HG02840 (cell line): ENCODE measurements around the gene EML3.
"Not testable (repeated sequence)": the region's sequence is repeated elsewhere in the genome, so short reads cannot be mapped to it uniquely, and the experiment has no call there.

Source experiments
- ATAC-seq: cut with Tn5 transposase; IDR thresholded peaks from one replicate; pipeline ENCODE4 v1.9.1; 2021; ENCODE audit warnings: mild to moderate bottlenecking, moderate library complexity, moderate number of reproducible peaks; ENCODE audit not compliant: unreplicated experiment, low FRiP score

EML3 gene

GRCh38 chr11:62601122-62601371, 11.5 kb downstream of the EML3 start:
- ATAC-seq, result no peak

GRCh38 chr11:62600367-62601121, 12.0 kb downstream of the EML3 start:
- ATAC-seq, result no peak

- no peak for ATAC-seq
These were observed 12.7 kb downstream of the EML3 start for GRCh38 chr11:62599901-62600300.

- peak; percentile 33 for ATAC-seq
These were observed 13.4 kb downstream of the EML3 start for GRCh38 chr11:62599069-62599696.

GRCh38 chr11:62595124-62595523, 17.5 kb downstream of the EML3 start:
- no peak for ATAC-seq

GRCh38 chr11:62593434-62594044, 19.0 kb downstream of the EML3 start:
- no peak for ATAC-seq

GRCh38 chr11:62592989-62593421, 19.6 kb downstream of the EML3 start:
- no peak for ATAC-seq

GRCh38 chr11:62592146-62592815, 20.3 kb downstream of the EML3 start:
- no peak for ATAC-seq

- peak; percentile 91 for ATAC-seq
These were observed 21.0 kb downstream of the EML3 start, which contains the start of gene TUT1 for GRCh38 chr11:62591448-62592145. Gene TUT1 (minus strand): TSS chr11:62591523. CDS start chr11:62591485, 38 bp downstream.

GRCh38 chr11:62588966-62589637, 23.5 kb downstream of the EML3 start:
- no peak for ATAC-seq

- not testable (repeated sequence) for ATAC-seq
These were observed 27.2 kb downstream of the EML3 start for GRCh38 chr11:62585356-62585755.

GRCh38 chr11:62581735-62582134, 30.8 kb downstream of the EML3 start:
- ATAC-seq, result not testable (repeated sequence)

GRCh38 chr11:62580959-62581715, 31.4 kb downstream of the EML3 start:
- no peak for ATAC-seq

- ATAC-seq, result no peak
These were observed 33.3 kb downstream of the EML3 start for GRCh38 chr11:62579252-62579651.

- ATAC-seq, result no peak
These were observed 34.0 kb downstream of the EML3 start for GRCh38 chr11:62578541-62578940.

- ATAC-seq, result no peak
These were observed 35.4 kb downstream of the EML3 start for GRCh38 chr11:62577046-62577714.

GRCh38 chr11:62575837-62576236, 36.7 kb downstream of the EML3 start:
- ATAC-seq, result no peak

GRCh38 chr11:62575156-62575555, 37.4 kb downstream of the EML3 start:
- ATAC-seq, result no peak
